Activated naive CD4-positive, alpha-beta T cell (primary cell): ENCODE data around the gene SLITRK5.

Experiments
- DNase-seq, 4 experiments: peaks; one replicate each; lab custom pipeline; 2025; lab: John Stamatoyannopoulos, UW

Gene SLITRK5

GRCh38 chr13:87709947-87710346 is 38.8 kb downstream of the SLITRK5 start:
- DNase-seq = no peak

GRCh38 chr13:87712012-87712411 is 40.8 kb downstream of the SLITRK5 start:
- no peak for DNase-seq
